BJ (cell line): ENCODE data around the gene CDH11. TPM values are rescaled to one million over a fixed set of nuclear protein-coding genes. Genes with fewer than 3 reads are reported as not detected.
A peak's percentile ranks its signal among the peaks of the same experiment; 100 is the strongest.

Source experiments
- CTCF ChIA-PET: fragments of 350-600 bp; formaldehyde crosslinking; extraction: SDS; loops from one replicate; lab custom pipeline; 2021; ENCODE audit warnings: antibody characterized with exemption, inconsistent platforms; lab: Yijun Ruan, JAX
- POLR2A ChIA-PET: fragments of 300-600 bp; sonication (Branson Sonifier 250); formaldehyde crosslinking; extraction: SDS; loops from one replicate; lab custom pipeline; 2021; ENCODE audit warnings: antibody characterized with exemption; lab: Charles Lee
- DNase-seq: peaks from one replicate; pipeline ENCODE4 v3.0.0-alpha.2; 2011; ENCODE audit warnings: low read depth
- H3K27me3 ChIP-seq: 2 replicates; pipeline ENCODE4 v1.6.0; 2011; ENCODE audit warnings: low read length; ENCODE audit not compliant: control insufficient read depth, insufficient read depth
- H3K36me3 ChIP-seq: 2 replicates; pipeline ENCODE4 v1.5.1; 2011; ENCODE audit warnings: low read length; ENCODE audit not compliant: control insufficient read depth, insufficient read depth
- H3K4me3 ChIP-seq: 2 replicates; pipeline ENCODE4 v1.5.1; 2011; ENCODE audit warnings: low read depth, mild to moderate bottlenecking, control low read depth, low read length
- polyA plus RNA-seq: library from polyadenylated mRNA; depleted of rRNA; stranded (reverse); fragments of >200 nt; gene quantifications from 2 replicates; pipeline ENCODE4 v1.2.3, GENCODE V29; 2011
- TF ChIP-seq, protein P1 (sequence below): IDR thresholded peaks from 2 replicates; pipeline ENCODE4 v1.5.1; 2011; ENCODE audit warnings: low read depth, mild to moderate bottlenecking, control low read depth, inconsistent platforms, low read length, moderate library complexity; ENCODE audit not compliant: insufficient read depth

The CDH11 gene
- polyA plus RNA-seq, 1 experiment: 589 TPM

DNA sequence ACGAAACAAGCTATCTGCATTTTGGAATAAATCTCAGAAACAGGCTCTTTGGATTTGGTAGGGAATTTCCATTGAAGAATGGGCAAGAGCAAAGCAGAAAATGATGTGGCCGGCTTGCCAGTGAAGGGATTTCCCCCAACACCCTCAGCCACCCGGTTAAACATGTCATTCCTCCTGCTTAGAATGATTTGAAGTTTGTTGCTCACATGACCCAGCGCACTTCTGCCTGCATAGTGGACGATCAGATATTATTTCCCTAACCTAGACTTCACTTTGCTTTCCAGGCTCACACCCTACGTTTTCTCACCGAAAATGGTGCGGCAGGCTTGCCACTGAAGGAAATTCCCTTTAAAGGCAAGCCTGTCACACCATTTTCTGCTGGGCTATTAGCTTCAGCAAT lies 170.7 kb downstream of the CDH11 start:
- TF ChIP-seq, protein P1, sequence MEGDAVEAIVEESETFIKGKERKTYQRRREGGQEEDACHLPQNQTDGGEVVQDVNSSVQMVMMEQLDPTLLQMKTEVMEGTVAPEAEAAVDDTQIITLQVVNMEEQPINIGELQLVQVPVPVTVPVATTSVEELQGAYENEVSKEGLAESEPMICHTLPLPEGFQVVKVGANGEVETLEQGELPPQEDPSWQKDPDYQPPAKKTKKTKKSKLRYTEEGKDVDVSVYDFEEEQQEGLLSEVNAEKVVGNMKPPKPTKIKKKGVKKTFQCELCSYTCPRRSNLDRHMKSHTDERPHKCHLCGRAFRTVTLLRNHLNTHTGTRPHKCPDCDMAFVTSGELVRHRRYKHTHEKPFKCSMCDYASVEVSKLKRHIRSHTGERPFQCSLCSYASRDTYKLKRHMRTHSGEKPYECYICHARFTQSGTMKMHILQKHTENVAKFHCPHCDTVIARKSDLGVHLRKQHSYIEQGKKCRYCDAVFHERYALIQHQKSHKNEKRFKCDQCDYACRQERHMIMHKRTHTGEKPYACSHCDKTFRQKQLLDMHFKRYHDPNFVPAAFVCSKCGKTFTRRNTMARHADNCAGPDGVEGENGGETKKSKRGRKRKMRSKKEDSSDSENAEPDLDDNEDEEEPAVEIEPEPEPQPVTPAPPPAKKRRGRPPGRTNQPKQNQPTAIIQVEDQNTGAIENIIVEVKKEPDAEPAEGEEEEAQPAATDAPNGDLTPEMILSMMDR: no peak
- peaks cover 21% of the 10 kb centered on the region for H3K36me3 ChIP-seq
- no peak for DNase-seq
- ChIA-PET CTCF (no interaction called here), POLR2A (no interaction called here)
- H3K27me3 ChIP-seq: no peaks in the 10 kb centered on the region
- no peak overlapping the region for H3K4me3 ChIP-seq

DNA sequence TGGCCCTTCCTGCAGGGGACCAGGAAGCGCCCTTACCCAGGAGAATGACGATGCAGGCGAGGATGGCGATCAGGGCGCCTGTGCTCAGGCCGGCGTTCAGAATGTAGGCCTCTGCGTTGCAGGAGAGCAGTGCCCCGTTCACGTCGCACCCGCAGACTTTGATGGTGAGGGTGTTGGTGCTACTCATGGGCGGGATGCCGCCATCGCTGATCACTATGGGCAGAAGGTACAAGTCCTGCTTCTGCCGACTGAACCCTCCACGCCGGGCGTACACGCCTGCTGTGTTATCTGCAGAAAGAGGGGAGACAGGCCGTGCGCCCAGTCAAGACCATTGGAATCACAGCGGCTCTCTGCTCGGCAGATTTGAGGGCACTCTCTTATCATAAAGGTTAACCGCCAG lies 171.1 kb downstream of the CDH11 start:
- H3K4me3 ChIP-seq: no peak overlapping the region
- ChIA-PET POLR2A (no interaction called here), CTCF (no interaction called here)
- no peak for DNase-seq
- H3K27me3 ChIP-seq: no peaks in the 10 kb centered on the region
- TF ChIP-seq, protein P1: no peak
- peaks cover 21% of the 10 kb centered on the region for H3K36me3 ChIP-seq

DNA sequence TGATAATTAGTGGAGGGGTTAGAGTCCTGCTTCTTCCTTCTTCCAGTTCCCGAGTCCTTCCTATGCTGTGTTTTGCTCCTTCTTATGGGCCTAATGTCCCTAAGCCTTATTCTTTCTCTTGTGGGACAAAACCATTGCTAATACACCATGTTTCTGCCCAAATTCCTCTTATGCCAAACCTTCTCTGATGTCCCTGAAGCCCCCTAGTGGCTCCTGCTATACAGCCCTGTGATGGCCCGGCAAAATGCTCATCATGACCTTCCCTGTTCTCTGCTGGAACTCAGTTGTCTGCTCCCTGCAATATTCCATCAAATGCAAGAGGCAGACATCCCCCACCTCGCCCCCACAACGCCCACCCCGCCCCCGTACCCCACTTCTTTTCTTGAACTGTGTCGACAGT lies 171.6 kb downstream of the CDH11 start:
- H3K27me3 ChIP-seq: no peaks in the 10 kb centered on the region
- ChIA-PET CTCF (no interaction called here), POLR2A (no interaction called here)
- DNase-seq: no peak
- peaks cover 21% of the 10 kb centered on the region for H3K36me3 ChIP-seq
- TF ChIP-seq, protein P1: peak; percentile 20; the same call in 1 of the 2 replicates
- H3K4me3 ChIP-seq: no peak overlapping the region

DNA sequence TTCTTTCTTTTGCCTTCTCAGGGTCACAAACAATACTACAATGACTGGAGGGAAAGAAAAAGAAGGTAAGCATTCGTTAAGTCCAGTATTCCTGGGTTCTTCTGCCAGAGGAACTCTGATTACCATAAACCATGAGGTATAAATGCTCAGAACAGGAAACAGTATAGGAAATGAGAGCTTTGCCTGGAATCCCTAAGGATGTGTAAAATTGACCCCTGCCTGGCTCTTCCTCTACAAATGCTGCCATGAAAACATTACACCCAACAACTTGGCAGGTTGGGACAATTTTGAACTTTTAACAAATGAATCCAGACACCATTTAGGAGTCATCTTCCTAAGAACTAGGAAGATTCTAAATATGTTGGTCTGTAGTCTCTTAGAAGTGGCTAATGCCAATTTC lies 173.8 kb downstream of the CDH11 start:
- DNase-seq: no peak
- ChIA-PET POLR2A (no interaction called here), CTCF (no interaction called here)
- TF ChIP-seq, protein P1: no peak
- no peak overlapping the region for H3K4me3 ChIP-seq
- H3K36me3 ChIP-seq: peaks cover 21% of the 10 kb centered on the region
- no peaks in the 10 kb centered on the region for H3K27me3 ChIP-seq

DNA sequence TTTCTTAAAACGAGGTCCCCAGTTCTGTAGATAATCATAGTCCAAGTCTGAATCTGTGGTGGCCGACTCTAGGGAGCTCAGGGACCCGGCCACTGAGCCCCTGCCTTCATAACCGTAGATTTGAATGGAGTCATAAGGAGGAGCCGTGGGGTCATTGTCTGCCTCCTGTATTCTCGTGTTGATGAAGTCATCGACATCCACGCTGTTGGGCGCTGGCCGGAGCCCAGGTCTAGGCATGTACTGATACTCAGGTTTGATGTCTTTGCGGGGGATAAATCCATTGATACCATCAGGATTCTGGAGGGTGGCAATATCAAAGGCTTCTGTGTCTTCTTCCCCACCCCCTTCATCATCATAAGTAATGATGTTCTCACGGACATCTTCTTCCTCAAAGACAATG lies 174.2 kb downstream of the CDH11 start:
- ChIA-PET CTCF (no interaction called here), POLR2A (interaction anchor here (0.5 kb wide), 1 partner anchor 1470 kb away, joined by 10 read pairs; no protein-coding TSS in a partner anchor)
- H3K36me3 ChIP-seq: peaks cover 21% of the 10 kb centered on the region
- no peaks in the 10 kb centered on the region for H3K27me3 ChIP-seq
- no peak overlapping the region for H3K4me3 ChIP-seq
- DNase-seq: no peak
- TF ChIP-seq, protein P1: no peak
